WTC11 (cell line): Measurements from ENCODE around the gene STRA6. TPM values are rescaled to one million over a fixed set of nuclear protein-coding genes. Genes with fewer than 3 reads are reported as not detected.

Source experiments
- ATAC-seq: fragments of 200-7000 bp; cut with Tn5 transposase; 2 replicates; pipeline ENCODE4 v1.10.0; 2021; ENCODE audit warnings: mild to moderate bottlenecking, moderate library complexity
- CTCF ChIA-PET: fragments of 300-600 bp; sonication (Branson Sonifier 250); formaldehyde crosslinking; loops from one replicate; lab custom pipeline; 2021; ENCODE audit warnings: antibody characterized with exemption; lab: Charles Lee
- POLR2A ChIA-PET: fragments of 350-600 bp; sonication (Branson Sonifier 250); formaldehyde crosslinking; loops from one replicate; lab custom pipeline; 2021; ENCODE audit warnings: antibody characterized with exemption; lab: Charles Lee
- DNase-seq: peaks from one replicate; pipeline ENCODE4 v3.0.0; 2021; ENCODE audit warnings: low spot score
- H3K27ac Mint-ChIP-seq: 2 replicates; pipeline ENCODE4 v1.8.0; 2021; ENCODE audit warnings: mixed read lengths
- H3K27me3 Mint-ChIP-seq: 2 replicates; pipeline ENCODE4 v1.8.0; 2021; ENCODE audit warnings: low read depth, mild to moderate bottlenecking, moderate library complexity, mixed read lengths
- H3K36me3 Mint-ChIP-seq: 2 replicates; pipeline ENCODE4 v1.8.0; 2021; ENCODE audit warnings: mixed read lengths
- H3K4me1 Mint-ChIP-seq: 2 replicates; pipeline ENCODE4 v1.8.0; 2022; ENCODE audit warnings: mixed read lengths
- H3K4me3 Mint-ChIP-seq: 2 replicates; pipeline ENCODE4 v1.8.0; 2021; ENCODE audit warnings: mild to moderate bottlenecking, moderate library complexity, mixed read lengths
- H3K9me3 Mint-ChIP-seq: 2 replicates; pipeline ENCODE4 v1.8.0; 2021; ENCODE audit warnings: mixed read lengths
- CREB1 ChIP-seq: sonication (generic); formaldehyde crosslinking; IDR thresholded peaks from 2 replicates; pipeline ENCODE4 v1.8.0; 2023; ENCODE audit warnings: mild to moderate bottlenecking, missing genetic modification reagents
- FOXP4 ChIP-seq: sonication (generic); formaldehyde crosslinking; IDR thresholded peaks from 2 replicates; pipeline ENCODE4 v1.8.0; 2022; ENCODE audit warnings: mild to moderate bottlenecking, missing genetic modification reagents
- MAX ChIP-seq: sonication (generic); formaldehyde crosslinking; IDR thresholded peaks from 2 replicates; pipeline ENCODE4 v1.8.0; 2022; ENCODE audit warnings: mild to moderate bottlenecking, missing genetic modification reagents
- MYBL2 ChIP-seq: sonication (generic); formaldehyde crosslinking; IDR thresholded peaks from 2 replicates; pipeline ENCODE4 v1.8.1; 2023; ENCODE audit warnings: mild to moderate bottlenecking, moderate library complexity, missing genetic modification reagents
- NFE2L1 ChIP-seq: sonication (generic); formaldehyde crosslinking; IDR thresholded peaks from 2 replicates; pipeline ENCODE4 v1.8.1; 2023; ENCODE audit warnings: missing genetic modification reagents
- NFYB ChIP-seq: sonication (generic); formaldehyde crosslinking; conservative IDR thresholded peaks from 2 replicates; pipeline ENCODE4 v1.8.0; 2022; ENCODE audit warnings: low read depth, missing genetic modification reagents
- RELA ChIP-seq: sonication (generic); formaldehyde crosslinking; IDR thresholded peaks from 2 replicates; pipeline ENCODE4 v1.8.1; 2022; ENCODE audit warnings: missing genetic modification reagents, mild to moderate bottlenecking, borderline replicate concordance
- TP53 ChIP-seq: sonication (generic); formaldehyde crosslinking; IDR thresholded peaks from 2 replicates; pipeline ENCODE4 v1.8.1; 2023; ENCODE audit warnings: mild to moderate bottlenecking, missing genetic modification reagents
- ZNF281 ChIP-seq: sonication (generic); formaldehyde crosslinking; IDR thresholded peaks from 2 replicates; pipeline ENCODE4 v1.8.0; 2023; ENCODE audit warnings: mild to moderate bottlenecking, missing genetic modification reagents
- ZNF423 ChIP-seq: fragments of 250-450 bp; sonication (Bioruptor Pico); IDR thresholded peaks from 2 replicates; pipeline ENCODE4 v2.1.2; 2022; ENCODE audit warnings: mild to moderate bottlenecking, moderate library complexity
- ZNF671 ChIP-seq: fragments of 250-450 bp; sonication (Bioruptor Pico); IDR thresholded peaks from 2 replicates; pipeline ENCODE4 v1.8.0; 2021; ENCODE audit warnings: mild to moderate bottlenecking
- total RNA-seq: library from RNA; stranded (reverse); gene quantifications from 3 replicates; pipeline ENCODE4 v1.2.3, GENCODE V29; 2021
- TF ChIP-seq, protein P1 (sequence below): sonication (generic); formaldehyde crosslinking; IDR thresholded peaks from 2 replicates; pipeline ENCODE4 v1.8.1; 2022; ENCODE audit warnings: missing genetic modification reagents, borderline replicate concordance

The STRA6 gene
- total RNA-seq, 1 experiment from 2014 or later, result 23.2 TPM

- TF ChIP-seq ZNF423 (CRISPR knock-in tag) (no peak), TP53 (peak; percentile 70; the same call in 1 of the 2 replicates), NFYB (CRISPR knock-in tag) (no peak), ZNF281 (CRISPR knock-in tag) (peak; percentile 83), CREB1 (CRISPR knock-in tag) (peak; percentile 56; the same call in 1 of the 2 replicates), NFE2L1 (no peak), FOXP4 (no peak), RELA (CRISPR knock-in tag) (peak; percentile 28; the same call in 1 of the 2 replicates), MAX (CRISPR knock-in tag) (0 out of 2 replicates have a peak, but pooled peaks have one; percentile 25), ZNF671 (CRISPR knock-in tag) (no peak)
- TF ChIP-seq, protein P1, sequence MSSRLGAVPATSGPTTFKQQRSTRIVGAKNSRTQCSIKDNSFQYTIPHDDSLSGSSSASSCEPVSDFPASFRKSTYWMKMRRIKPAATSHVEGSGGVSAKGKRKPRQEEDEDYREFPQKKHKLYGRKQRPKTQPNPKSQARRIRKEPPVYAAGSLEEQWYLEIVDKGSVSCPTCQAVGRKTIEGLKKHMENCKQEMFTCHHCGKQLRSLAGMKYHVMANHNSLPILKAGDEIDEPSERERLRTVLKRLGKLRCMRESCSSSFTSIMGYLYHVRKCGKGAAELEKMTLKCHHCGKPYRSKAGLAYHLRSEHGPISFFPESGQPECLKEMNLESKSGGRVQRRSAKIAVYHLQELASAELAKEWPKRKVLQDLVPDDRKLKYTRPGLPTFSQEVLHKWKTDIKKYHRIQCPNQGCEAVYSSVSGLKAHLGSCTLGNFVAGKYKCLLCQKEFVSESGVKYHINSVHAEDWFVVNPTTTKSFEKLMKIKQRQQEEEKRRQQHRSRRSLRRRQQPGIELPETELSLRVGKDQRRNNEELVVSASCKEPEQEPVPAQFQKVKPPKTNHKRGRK (CRISPR knock-in tag), result no peak
These were observed 69.6 kb downstream of the STRA6 start (continued) for GRCh38 chr15:74132681-74133651.

DNA sequence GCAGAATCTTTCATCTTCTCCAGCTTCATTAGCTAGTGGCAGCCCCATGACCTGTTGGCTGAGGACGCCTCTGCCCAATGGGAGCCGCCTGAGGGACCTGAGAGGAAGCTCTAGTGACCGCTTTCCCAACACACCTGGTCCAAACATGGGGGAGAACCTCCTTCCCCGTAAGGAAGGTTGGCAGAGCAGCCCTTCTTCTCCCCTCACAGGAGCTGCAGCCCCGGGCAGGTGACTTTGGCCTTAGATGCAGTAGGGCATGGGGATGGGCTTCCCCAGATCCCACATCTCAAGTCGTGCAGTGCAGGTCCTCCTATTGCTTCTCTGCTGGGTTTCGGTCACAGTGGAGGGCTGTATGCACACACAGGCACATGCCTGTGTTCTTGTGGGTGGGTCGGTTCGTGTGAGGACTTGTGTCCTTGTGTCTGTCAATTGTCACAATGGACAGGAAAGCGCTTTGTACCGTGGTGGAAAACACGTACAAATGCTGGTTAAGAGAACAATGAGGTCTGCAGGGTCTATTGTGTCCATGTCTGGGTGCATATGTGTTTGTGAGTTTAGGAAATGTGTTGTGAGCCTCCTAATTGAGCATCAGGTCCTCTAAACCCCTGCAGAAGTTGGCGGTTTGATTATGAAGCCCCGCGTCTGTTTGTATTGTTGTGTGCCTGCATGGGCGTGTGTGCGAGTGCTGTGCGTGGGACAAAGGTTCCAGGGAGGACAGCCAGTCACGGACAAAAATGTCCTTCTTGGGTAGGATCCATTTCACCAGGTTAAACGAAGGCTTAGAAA, 70.8 kb downstream of the STRA6 start:
- peaks cover 61% of the 10 kb centered on the region for H3K4me1 Mint-ChIP-seq
- H3K4me3 Mint-ChIP-seq, result peak overlapping the region; percentile 73
- ATAC-seq (no peak), DNase-seq (no peak)
- no peak overlapping the region for H3K27ac Mint-ChIP-seq
- no peaks in the 10 kb centered on the region; the same call in 1 of the 2 replicates for H3K36me3 Mint-ChIP-seq
- ChIA-PET POLR2A (interaction anchor here (1.3 kb wide), 1 partner anchor 44 kb away, joined by 3 read pairs; no protein-coding TSS in a partner anchor), CTCF (interaction anchor here (0.6 to 4.1 kb wide), 8 partner anchors 9 to 401 kb away, joined by 3 to 52 read pairs (median 6); no protein-coding TSS in a partner anchor)
- H3K9me3 Mint-ChIP-seq, result no peaks in the 10 kb centered on the region
- no peak for TF ChIP-seq MYBL2 (CRISPR knock-in tag)
- H3K27me3 Mint-ChIP-seq, result peaks cover 99% of the 10 kb centered on the region
